ENCODE measurements around the gene METTL23.

The METTL23 gene

DNA sequence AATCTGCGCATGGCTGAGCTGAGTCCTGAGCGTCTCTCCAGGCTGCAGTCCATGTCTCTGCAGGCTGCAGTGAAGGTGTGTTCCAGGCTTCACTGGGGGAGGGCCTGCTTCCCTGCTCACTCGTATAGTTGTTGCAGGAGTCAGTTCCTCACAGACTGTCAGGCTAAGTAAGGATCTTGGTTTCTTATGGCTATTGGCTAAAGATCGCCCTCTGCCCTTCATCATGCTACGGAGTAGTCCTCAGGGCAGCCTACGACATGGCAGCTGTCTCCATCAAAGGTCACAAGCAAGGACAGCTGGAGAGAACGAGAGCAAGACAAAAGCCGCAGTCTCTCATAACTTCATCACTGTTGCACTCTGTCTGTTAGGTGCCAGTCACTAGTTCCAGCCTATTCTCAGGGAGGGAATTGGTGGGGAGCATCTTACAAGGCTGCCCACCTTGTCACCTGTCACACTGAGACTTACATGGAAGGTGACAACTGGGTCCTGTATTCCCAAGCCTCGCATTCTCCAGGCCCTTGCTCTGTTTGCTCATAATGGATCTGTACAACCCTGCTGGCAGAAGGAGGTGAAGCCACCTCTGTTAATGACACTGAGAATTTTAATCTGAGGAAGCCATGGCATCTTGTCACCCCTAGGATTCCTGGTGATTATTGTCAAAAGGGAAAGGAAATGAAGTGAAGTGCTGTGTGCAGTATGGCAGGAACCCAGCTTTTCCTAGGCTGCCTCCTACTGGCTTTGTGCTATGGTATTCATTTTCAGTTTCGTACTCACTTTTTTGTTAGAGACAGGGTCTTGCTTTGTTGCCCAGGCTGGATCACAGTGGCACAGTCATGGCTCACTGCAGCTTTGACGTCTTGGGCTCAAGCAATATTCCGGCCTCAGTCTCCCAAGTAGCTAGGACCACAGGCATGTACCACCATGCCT, 54.7 kb downstream of the METTL23 start:
- no peaks in the 10 kb centered on the region for H3K9me2 ChIP-seq (replicated peaks; ENCODE audit: insufficient read depth, low read length)
- H3F3A ChIP-seq (ENCODE audit: insufficient read depth, low read length): peaks cover 40% of the 10 kb centered on the region
- no peak overlapping the region for H3K4me2 ChIP-seq (ENCODE audit: low read depth, low read length)
- peaks cover 56% of the 10 kb centered on the region for H3K4me1 ChIP-seq (ENCODE audit: low read length)
- H4K20me1 ChIP-seq (ENCODE audit: insufficient read depth, low read length): no peaks in the 10 kb centered on the region
- no peaks in the 10 kb centered on the region for H3K79me2 ChIP-seq (ENCODE audit: low read length)
- TF ChIP-seq EZH2phosphoT487 (IDR thresholded peaks at IDR 0.05; ENCODE audit: low read length): no peak
- TF ChIP-seq, protein P1, sequence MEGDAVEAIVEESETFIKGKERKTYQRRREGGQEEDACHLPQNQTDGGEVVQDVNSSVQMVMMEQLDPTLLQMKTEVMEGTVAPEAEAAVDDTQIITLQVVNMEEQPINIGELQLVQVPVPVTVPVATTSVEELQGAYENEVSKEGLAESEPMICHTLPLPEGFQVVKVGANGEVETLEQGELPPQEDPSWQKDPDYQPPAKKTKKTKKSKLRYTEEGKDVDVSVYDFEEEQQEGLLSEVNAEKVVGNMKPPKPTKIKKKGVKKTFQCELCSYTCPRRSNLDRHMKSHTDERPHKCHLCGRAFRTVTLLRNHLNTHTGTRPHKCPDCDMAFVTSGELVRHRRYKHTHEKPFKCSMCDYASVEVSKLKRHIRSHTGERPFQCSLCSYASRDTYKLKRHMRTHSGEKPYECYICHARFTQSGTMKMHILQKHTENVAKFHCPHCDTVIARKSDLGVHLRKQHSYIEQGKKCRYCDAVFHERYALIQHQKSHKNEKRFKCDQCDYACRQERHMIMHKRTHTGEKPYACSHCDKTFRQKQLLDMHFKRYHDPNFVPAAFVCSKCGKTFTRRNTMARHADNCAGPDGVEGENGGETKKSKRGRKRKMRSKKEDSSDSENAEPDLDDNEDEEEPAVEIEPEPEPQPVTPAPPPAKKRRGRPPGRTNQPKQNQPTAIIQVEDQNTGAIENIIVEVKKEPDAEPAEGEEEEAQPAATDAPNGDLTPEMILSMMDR (IDR thresholded peaks at IDR 0.05; ENCODE audit: low read length): peak; percentile 42
- no peak overlapping the region for H3K9ac ChIP-seq (ENCODE audit: low read length)
- no peak overlapping the region for H2AFZ ChIP-seq (ENCODE audit: low read length)
- no peaks in the 10 kb centered on the region for H3K9me3 ChIP-seq (replicated peaks; ENCODE audit: insufficient read depth, low read length)
- DNase-seq: peak; percentile 30
- H3K27me3 ChIP-seq (replicated peaks; ENCODE audit: insufficient read depth, low read length): no peaks in the 10 kb centered on the region
- no peak overlapping the region for H3K4me3 ChIP-seq (ENCODE audit: low read length)
- peak overlapping the region; percentile 97; the same call in 1 of the 2 replicates for H3K27ac ChIP-seq (ENCODE audit: low read length)
- no peaks in the 10 kb centered on the region for H3K36me3 ChIP-seq (replicated peaks; ENCODE audit: insufficient read depth, low read length)

DNA sequence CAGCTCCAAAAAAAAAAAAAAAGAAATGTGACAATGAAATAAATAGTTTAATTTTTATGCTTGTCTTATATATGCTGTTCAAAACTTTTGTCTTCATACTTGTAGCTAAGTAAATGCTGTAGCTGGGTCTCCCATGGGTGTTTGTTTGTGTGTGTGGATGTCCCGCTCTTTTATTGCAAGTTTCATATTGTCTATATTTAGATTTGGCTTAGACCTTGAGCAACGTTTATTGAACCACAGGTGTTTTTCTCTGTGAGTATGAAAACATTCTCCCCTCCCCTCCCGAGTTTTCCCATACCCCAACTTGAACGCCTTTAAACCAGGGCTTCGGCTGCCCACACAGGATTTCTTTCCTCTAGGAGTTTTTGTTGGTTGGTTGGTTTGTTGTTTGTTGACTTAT, 56.5 kb downstream of the METTL23 start:
- peak overlapping the region; percentile 81 for H3K9ac ChIP-seq (ENCODE audit: low read length)
- no peaks in the 10 kb centered on the region for H3K9me2 ChIP-seq (replicated peaks; ENCODE audit: insufficient read depth, low read length)
- H2AFZ ChIP-seq (ENCODE audit: low read length): no peak overlapping the region
- H3K4me1 ChIP-seq (ENCODE audit: low read length): peaks cover 57% of the 10 kb centered on the region
- H3K36me3 ChIP-seq (replicated peaks; ENCODE audit: insufficient read depth, low read length): no peaks in the 10 kb centered on the region
- H3K4me3 ChIP-seq (ENCODE audit: low read length): no peak overlapping the region
- H3K9me3 ChIP-seq (replicated peaks; ENCODE audit: insufficient read depth, low read length): no peaks in the 10 kb centered on the region
- H3F3A ChIP-seq (ENCODE audit: insufficient read depth, low read length): peaks cover 41% of the 10 kb centered on the region
- no peaks in the 10 kb centered on the region for H3K27me3 ChIP-seq (replicated peaks; ENCODE audit: insufficient read depth, low read length)
- DNase-seq: peak; percentile 90
- TF ChIP-seq EZH2phosphoT487 (IDR thresholded peaks at IDR 0.05; ENCODE audit: low read length) (no peak), EZH2 (optimal IDR thresholded peaks at IDR 0.05; ENCODE audit: low read depth, low read length) (no peak)
- TF ChIP-seq, protein P1 (IDR thresholded peaks at IDR 0.05; ENCODE audit: low read length): no peak
- peak overlapping the region; percentile 79 for H3K4me2 ChIP-seq (ENCODE audit: low read depth, low read length)
- no peaks in the 10 kb centered on the region for H3K79me2 ChIP-seq (ENCODE audit: low read length)
- no peaks in the 10 kb centered on the region for H4K20me1 ChIP-seq (ENCODE audit: insufficient read depth, low read length)
- peak overlapping the region; percentile 97 for H3K27ac ChIP-seq (ENCODE audit: low read length)

Data from MM.1S (cell line).